ENCODE measurements around the gene GMEB2.

GRCh38 chr20:63582382-63583063 is 44.4 kb downstream of the GMEB2 start:
- TF ChIP-seq CTCF (IDR thresholded peaks at IDR 0.05) (no peak), EP300 (IDR thresholded peaks at IDR 0.05; ENCODE audit: borderline replicate concordance in 1 of 2, low read depth in 1 of 2, low read length in 1 of 2) (no peak), ZBTB33 (IDR thresholded peaks at IDR 0.05; ENCODE audit: borderline replicate concordance, low read depth) (no peak), RAD21 (IDR thresholded peaks at IDR 0.05; ENCODE audit: low read length) (no peak)
